ENCODE measurements around the gene C2CD3.
"Not testable (repeated sequence)": the region's sequence is repeated elsewhere in the genome, so short reads cannot be mapped to it uniquely, and the experiment has no call there.

C2CD3 gene

GRCh38 chr11:74006743-74007304, 164.0 kb downstream of the C2CD3 start:
- no peak for DNase-seq (ENCODE audit: low read depth in 2 of 3, low spot score in 2 of 3)

DNA sequence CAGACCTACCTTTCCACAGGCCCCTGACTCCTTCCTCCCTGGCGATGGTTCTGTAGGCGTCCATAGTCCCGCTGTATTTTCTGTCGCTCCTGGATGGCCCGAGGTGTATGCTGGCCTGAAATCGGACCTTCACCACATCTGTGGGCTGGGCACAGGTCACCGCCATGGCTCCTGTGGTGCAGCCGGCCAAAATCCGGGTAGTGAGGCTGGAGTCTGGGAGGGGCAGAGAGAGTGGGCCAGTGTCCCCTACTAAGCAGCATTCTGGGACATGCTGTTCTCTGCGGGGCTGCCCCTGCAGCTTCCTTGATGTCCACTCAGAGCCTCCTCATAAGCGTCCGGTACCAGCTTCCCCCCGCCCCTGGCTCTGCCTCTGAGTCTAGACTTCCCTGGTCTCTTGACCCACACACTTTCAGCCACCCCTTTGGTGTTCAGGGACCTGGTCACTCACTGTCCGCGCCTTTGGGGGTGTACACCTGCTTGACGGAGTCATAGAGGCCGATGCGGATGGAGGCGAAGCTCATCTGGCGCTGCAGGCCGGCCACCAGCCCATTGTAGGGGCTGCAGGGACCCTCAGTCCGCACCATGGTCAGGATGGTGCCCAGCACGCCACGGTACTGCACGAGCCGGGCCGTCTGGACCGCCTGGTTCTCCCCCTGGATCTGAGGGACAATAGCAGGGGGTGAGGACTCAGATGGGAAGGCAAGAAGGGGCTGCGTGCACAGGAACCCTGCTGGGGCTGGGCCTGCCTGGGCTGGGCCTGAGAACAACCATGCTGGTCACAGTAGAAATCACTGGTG, 164.9 kb downstream of the C2CD3 start:
- no peak for DNase-seq (ENCODE audit: low read depth in 2 of 3, low spot score in 2 of 3)

- DNase-seq (ENCODE audit: low read depth in 2 of 3, low spot score in 2 of 3), result peak in 1 of 3 experiments; percentile 46
Observed at GRCh38 chr11:74004759-74005615, 165.8 kb downstream of the C2CD3 start.

GRCh38 chr11:74004046-74004695, 166.6 kb downstream of the C2CD3 start:
- no peak for DNase-seq (ENCODE audit: low read depth in 2 of 3, low spot score in 2 of 3)

- DNase-seq (ENCODE audit: low read depth in 2 of 3, low spot score in 2 of 3), result no peak
Observed at GRCh38 chr11:74002832-74003231, 168.0 kb downstream of the C2CD3 start.

- DNase-seq (ENCODE audit: low read depth in 2 of 3, low spot score in 2 of 3), result no peak
Observed at GRCh38 chr11:74001822-74002286, 168.9 kb downstream of the C2CD3 start.

GRCh38 chr11:74000307-74001133, 170.3 kb downstream of the C2CD3 start:
- no peak for DNase-seq (ENCODE audit: low read depth in 2 of 3, low spot score in 2 of 3)

GRCh38 chr11:73999581-74000306, 171.1 kb downstream of the C2CD3 start:
- DNase-seq (ENCODE audit: low read depth in 2 of 3, low spot score in 2 of 3), result no peak

DNA sequence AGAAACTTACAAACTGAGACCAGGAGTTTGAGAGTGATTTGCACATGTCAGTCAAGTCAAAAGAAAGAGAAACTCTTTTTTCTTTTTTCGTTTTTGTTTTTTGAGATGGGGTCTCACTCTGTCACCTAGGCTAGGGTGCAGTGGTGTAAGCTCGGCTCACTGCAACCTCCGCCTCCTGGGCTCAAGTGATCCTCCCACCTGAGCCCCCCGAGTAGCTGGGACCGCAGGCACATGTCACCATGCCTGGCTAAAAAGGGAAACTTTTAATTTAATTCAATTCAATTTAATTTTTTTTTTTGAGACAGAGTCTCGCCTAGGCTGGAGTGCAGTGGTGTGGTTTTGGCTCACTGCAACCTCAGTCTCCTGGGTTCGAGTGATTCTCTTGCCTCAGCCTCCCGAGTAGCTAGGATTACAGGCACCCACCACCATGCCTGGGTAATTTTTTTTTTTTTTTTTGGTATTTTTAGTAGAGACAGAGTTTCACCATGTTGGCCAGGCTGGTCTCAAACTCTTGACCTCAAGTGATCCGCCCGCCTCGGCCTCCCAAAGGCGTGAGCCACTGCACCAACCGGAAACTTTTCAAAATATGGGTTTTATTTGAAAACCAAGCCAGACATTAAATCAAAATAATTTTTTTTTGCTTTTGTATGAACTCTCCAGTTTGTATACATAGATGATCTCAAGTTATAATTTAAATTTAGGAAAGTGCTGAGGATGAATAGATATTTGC, 171.8 kb downstream of the C2CD3 start:
- DNase-seq (ENCODE audit: low read depth in 2 of 3, low spot score in 2 of 3), result no peak

DNA sequence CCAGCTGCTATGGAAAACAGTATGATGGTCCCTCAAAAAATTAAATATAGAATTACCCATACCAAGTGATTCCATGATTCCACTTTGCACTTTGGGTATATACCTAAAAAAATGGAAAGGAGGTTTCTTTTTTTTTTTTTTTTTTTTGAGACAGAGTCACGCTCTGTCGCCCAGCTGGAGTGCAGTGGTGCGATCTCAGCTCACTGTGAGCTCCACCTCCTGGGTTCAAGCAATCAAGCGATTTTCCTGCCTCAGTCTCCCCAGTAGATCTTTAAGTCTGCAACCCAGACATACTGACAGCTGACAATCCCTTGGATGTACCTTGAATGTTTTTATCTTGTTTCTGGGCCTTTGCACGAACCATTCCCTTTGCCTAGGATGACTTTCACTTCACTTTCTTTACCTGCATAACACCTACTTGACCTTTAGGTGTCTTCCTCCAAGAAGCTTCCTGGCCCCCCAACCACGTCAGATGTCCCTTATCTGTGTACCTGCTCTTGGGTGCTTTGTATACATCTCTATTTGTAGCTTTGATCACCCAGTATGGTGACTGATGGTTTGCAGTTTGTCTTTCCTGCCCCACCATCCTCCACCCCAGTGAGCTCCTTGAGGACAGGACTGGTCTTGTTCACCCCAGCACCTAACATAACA, 173.6 kb downstream of the C2CD3 start:
- DNase-seq (ENCODE audit: low read depth in 2 of 3, low spot score in 2 of 3), result no peak

GRCh38 chr11:73996161-73996747, 174.5 kb downstream of the C2CD3 start:
- no peak for DNase-seq (ENCODE audit: low read depth in 2 of 3, low spot score in 2 of 3)

- no peak for DNase-seq (ENCODE audit: low read depth in 2 of 3, low spot score in 2 of 3)
Observed at GRCh38 chr11:73995731-73996130, 175.1 kb downstream of the C2CD3 start.

DNA sequence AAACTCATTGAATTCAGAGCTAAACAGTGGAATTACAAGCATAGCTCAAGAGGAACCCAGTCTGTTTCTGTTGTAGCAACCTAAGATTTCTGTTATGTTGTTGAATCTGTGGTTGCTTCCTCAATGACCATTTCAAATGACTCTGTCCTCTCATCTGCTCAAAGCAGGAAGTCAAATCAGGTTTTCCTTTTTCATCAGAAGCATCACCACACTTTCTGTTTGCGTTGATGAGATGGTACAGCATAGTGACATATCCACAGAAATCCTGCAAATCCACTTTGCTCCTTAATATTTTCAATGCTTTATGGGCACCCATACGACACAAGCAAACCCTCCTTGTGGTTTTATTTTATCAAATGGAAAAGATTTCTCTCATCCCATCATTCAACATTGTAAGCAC, 175.6 kb downstream of the C2CD3 start:
- no peak for DNase-seq (ENCODE audit: low read depth in 2 of 3, low spot score in 2 of 3)

GRCh38 chr11:73991471-73992006, 179.3 kb downstream of the C2CD3 start:
- no peak for DNase-seq (ENCODE audit: low read depth in 2 of 3, low spot score in 2 of 3)

DNA sequence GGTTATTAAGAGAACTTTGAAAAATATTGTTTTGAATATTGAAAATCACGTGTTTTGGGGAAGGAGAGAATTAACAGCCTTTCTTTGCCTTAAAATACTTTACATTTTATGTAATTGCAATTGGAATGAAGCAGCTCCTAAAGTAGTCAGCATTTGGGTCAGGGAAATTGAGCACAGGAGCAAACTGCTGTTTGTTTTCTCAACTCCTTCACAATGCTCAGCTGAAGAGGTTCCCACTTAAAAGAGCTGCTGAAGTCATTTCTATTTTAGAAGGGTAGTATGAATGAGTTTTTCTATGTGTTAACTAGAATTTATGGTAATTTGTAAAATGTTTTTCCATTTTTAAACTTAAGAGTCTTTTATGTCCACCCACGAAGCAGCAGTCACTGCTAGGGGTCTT, 180.1 kb downstream of the C2CD3 start:
- no peak for DNase-seq (ENCODE audit: low read depth in 2 of 3, low spot score in 2 of 3)

- DNase-seq (ENCODE audit: low read depth in 2 of 3, low spot score in 2 of 3), result no peak
Observed at GRCh38 chr11:73989156-73989555, 181.6 kb downstream of the C2CD3 start.

DNA sequence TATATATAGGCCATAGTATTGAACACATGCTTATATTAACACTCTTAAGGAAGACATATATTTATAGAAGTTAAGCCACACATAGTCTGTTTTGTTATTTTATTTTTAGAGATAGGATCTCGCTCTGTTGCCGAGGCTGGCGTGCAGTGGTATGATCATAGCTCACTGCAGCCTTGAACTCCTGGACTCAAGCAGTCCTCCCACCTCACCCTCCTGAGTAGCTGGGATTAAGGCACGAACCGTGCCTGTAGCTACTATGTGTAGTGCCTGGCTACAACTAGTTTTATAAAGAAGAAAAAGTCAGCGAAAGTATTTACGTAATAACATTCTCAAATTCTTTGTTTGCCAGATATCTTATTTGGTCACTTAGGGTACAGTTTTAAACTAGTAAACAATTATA, 182.6 kb downstream of the C2CD3 start:
- no peak for DNase-seq (ENCODE audit: low read depth in 2 of 3, low spot score in 2 of 3)

DNA sequence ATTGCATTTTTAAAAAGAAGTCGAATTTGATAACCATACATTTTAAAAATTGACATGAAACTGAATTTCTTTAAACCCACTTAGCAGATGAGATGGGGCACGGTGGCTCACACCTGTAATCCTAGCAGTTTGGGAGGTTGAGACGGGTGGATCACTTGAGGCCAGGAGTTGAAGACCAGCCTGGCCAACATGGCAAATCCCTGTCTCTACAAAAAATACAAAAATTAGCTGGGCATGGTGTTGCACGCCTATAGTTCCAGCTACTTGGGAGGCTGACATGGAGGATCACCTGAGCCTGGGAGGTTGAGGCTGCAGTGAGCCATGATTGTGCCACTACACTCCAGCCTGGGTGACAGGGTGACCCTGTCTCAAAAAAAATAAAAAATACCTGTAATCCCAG, 185.1 kb downstream of the C2CD3 start:
- not testable (repeated sequence) for DNase-seq (ENCODE audit: low read depth in 2 of 3, low spot score in 2 of 3)
